Loucy (cell line): ENCODE data around the gene SECISBP2.

Experiments used
- CTCF ChIP-seq: fragments of 200-600 bp; sonication (generic); conservative IDR thresholded peaks from 2 replicates; pipeline ENCODE4 v1.5.1; 2014; ENCODE audit warnings: mild to moderate bottlenecking, antibody characterized with exemption, low read length
- EZH2phosphoT487 ChIP-seq: fragments of 200-600 bp; IDR thresholded peaks from 2 replicates; pipeline ENCODE4 v1.6.1; 2018; ENCODE audit warnings: antibody characterized with exemption, mild to moderate bottlenecking, moderate library complexity, borderline replicate concordance

GRCh38 chr9:89391585-89391984, 73.3 kb downstream of the SECISBP2 start:
- no peak for TF ChIP-seq CTCF
- no peak for TF ChIP-seq EZH2phosphoT487
